Right renal pelvis (tissue), 4 donors: ENCODE data around the gene PIGP. TPM values are rescaled to one million over a fixed set of nuclear protein-coding genes. Genes with fewer than 3 reads are reported as not detected.
"Not testable (repeated sequence)": the region's sequence is repeated elsewhere in the genome, so short reads cannot be mapped to it uniquely, and the experiment has no call there.

ENCODE experiments used
- DNase-seq, 4 donors: peaks; one replicate each; pipeline ENCODE4 v3.0.0-alpha.2; 2013; ENCODE audit warnings: low read depth in 4 of 4, low spot score in 3 of 4, missing footprints in 1 of 4
- polyA plus RNA-seq, 4 donors: library from polyadenylated mRNA; unstranded; fragments of 120-200 nt; gene quantifications; one replicate each; pipeline ENCODE4 v1.2.1, GENCODE V29; 2013; ENCODE audit not compliant: insufficient read length in 4 of 4

The PIGP gene
- polyA plus RNA-seq, 4 donors: 34.5 to 45.0 (median 38.1) TPM

DNA sequence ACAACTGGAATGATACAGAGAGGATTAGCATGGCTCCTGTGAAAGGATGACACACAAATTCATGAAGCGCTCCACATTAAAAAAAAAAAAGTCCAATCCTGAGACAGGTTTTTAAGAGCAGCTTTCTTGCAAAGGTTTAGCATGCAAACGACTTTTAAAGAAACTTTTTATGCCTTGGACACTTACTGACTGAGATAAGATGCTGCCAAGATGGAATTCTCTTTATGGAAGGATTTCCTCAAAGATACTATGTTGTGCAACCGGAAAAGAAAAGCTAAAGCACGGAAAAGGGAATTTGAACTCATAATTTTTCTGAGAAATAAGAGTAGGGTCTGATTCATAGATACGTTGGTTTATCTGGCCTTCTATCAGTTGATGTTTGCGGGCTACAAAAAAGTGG, 27.3 kb downstream of the PIGP start:
- DNase-seq: no peak

- DNase-seq: no peak
Observed at GRCh38 chr21:37045149-37045548, 27.7 kb downstream of the PIGP start.

GRCh38 chr21:37044643-37045042, 28.2 kb downstream of the PIGP start:
- no peak for DNase-seq

DNA sequence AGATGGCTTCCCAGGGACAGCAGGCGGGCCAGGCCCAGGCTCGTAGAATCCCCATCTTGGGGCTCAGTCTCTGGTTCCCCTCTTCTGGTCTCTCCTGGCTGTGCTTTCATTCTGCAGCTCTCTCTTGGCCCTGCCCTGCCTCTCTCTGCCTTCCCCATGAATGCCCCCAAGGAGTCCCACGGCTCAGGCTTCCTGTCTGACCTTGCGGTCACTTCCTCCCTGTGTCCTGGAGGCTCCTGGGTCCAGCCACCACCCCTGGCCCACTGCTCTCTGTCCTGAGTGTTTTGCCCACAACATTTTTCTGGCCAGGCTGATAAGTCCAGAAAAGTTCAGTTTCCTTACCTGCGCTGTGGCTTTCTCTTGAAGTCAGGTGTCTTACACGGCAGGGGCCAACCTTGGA, 29.1 kb downstream of the PIGP start:
- DNase-seq: no peak

GRCh38 chr21:37041706-37042271, 31.1 kb downstream of the PIGP start:
- DNase-seq: no peak

DNA sequence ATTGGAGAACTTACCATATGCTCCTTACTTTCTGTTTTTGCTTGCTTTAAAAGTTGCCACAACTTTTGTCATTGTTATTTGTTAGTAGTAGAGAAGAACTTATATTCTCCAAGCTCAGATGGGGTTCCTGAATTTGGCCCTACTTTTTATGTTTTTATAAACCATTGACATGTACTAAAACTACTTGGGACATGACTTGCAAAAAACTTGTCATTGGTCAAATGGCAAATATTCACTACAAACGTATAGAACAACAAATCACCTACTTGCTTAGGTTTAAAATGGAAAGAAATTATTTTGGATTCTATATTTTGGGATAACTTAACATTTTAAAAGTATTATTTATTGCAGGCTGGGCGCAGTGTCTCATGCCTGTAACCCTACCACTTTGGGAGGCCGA, 32.7 kb downstream of the PIGP start:
- no peak for DNase-seq

DNA sequence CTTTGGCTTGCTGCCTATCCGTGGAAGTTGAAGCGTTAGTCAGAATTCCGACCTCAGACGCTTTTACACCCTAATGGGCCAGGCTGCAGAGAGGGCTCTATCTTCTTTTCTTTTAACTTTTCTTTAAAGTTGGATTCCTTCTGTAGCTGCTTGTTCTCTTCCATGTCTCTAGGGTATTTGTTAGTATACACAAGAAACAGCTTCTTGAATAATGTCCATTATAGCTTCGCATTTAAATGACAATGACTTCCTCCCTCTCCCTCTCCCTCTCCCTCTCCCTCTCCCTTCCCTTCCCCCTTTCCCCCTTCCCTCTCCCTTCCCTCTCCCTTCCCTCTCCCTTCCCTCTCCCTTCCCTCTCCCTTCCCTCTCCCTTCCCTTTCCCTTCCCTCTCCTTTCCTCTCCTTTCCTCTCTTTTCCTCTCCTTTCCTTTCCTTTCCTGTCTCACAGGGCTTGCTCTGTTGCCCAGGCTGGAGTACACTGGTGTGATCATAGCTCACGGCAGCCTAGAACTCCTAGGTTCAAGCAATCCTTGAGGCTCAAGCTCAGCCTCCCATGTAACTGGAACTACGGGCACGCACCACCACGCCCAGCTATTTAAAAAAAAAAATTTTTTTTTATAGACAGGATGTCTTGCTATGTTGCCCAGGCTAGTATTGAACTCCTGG, 33.3 kb downstream of the PIGP start:
- no peak for DNase-seq

GRCh38 chr21:37036177-37036576, 36.7 kb downstream of the PIGP start:
- DNase-seq: no peak

- DNase-seq: not testable (repeated sequence)
Observed at GRCh38 chr21:37034394-37034793, 38.5 kb downstream of the PIGP start.

GRCh38 chr21:37032877-37033471, 39.9 kb downstream of the PIGP start:
- no peak for DNase-seq

- no peak for DNase-seq
Observed at GRCh38 chr21:37032293-37032692, 40.6 kb downstream of the PIGP start.

- DNase-seq: no peak
Observed at GRCh38 chr21:37030864-37031263, 42.0 kb downstream of the PIGP start.

- no peak for DNase-seq
Observed at GRCh38 chr21:37028570-37028969, 44.3 kb downstream of the PIGP start.

- DNase-seq: no peak
Observed at GRCh38 chr21:37026499-37026898, 46.4 kb downstream of the PIGP start.

GRCh38 chr21:37017951-37018679, 54.8 kb downstream of the PIGP start:
- DNase-seq: no peak

Other genes starting within 250 kb of the PIGP start
- gene HLCS, start 106.4 kb downstream of the PIGP start, polyA plus RNA-seq: 10 to 100 TPM; 16.5 to 18.5 (median 17.6) TPM
- 1 to 10 TPM; 1.8 to 2.2 (median 2.1) TPM for gene RIPPLY3, start 66.4 kb downstream of the PIGP start, polyA plus RNA-seq
- 100 to 1,000 TPM; 156 to 172 (median 163) TPM for gene TTC3, start 183 bp upstream of the PIGP start, polyA plus RNA-seq
- 10 to 100 TPM; 40.9 to 46.7 (median 45.3) TPM for gene VPS26C, start 194.3 kb upstream of the PIGP start, polyA plus RNA-seq